AG09309 (cell line): ENCODE results near the gene SHISA3.

Source experiments
- DNase-seq: peaks from one replicate; pipeline ENCODE4 v3.0.0-alpha.2; 2010; ENCODE audit warnings: low read depth
- H3K4me3 ChIP-seq: 2 replicates; pipeline ENCODE4 v1.5.1; 2011; ENCODE audit warnings: mild to moderate bottlenecking, low read depth, low read length, moderate library complexity; ENCODE audit not compliant: control insufficient read depth
- CTCF ChIP-seq: IDR thresholded peaks from 2 replicates; pipeline ENCODE4 v1.5.1; 2011; ENCODE audit warnings: mild to moderate bottlenecking, low read depth, low read length, inconsistent platforms; ENCODE audit not compliant: insufficient read depth, control insufficient read depth; ENCODE audit errors: missing control alignments

SHISA3 gene

GRCh38 chr4:42396752-42397634 lies at the start of gene SHISA3:
Gene SHISA3 (plus strand): TSS chr4:42397488. CDS start chr4:42398057, 569 bp downstream.
- no peak within 1 kb of the TSS; the same call in 1 of the 2 replicates for H3K4me3 ChIP-seq
- TF ChIP-seq CTCF = no peak
- no peak for DNase-seq

- DNase-seq = no peak
- no peak for TF ChIP-seq CTCF
- H3K4me3 ChIP-seq = no peak overlapping the region
These were observed 49.0 kb upstream of the SHISA3 start for GRCh38 chr4:42348247-42348646.

- no peak overlapping the region for H3K4me3 ChIP-seq
- TF ChIP-seq CTCF = no peak
- no peak for DNase-seq
These were observed 48.6 kb upstream of the SHISA3 start for GRCh38 chr4:42348692-42349091.

- no peak for TF ChIP-seq CTCF
- no peak for DNase-seq
These were observed 46.6 kb upstream of the SHISA3 start for GRCh38 chr4:42350611-42351182.

GRCh38 chr4:42352049-42352448 lies 45.2 kb upstream of the SHISA3 start:
- no peak for DNase-seq
- no peak overlapping the region for H3K4me3 ChIP-seq
- TF ChIP-seq CTCF = no peak

More at GRCh38 chr4:42350611-42351182, 46.6 kb upstream of the SHISA3 start:
- H3K4me3 ChIP-seq = no peak overlapping the region

GRCh38 chr4:42357325-42357724 lies 40.0 kb upstream of the SHISA3 start:
- TF ChIP-seq CTCF = no peak
- DNase-seq = no peak
- no peak overlapping the region for H3K4me3 ChIP-seq
